ENCODE results near the gene TMEM131.

Gene TMEM131

DNA sequence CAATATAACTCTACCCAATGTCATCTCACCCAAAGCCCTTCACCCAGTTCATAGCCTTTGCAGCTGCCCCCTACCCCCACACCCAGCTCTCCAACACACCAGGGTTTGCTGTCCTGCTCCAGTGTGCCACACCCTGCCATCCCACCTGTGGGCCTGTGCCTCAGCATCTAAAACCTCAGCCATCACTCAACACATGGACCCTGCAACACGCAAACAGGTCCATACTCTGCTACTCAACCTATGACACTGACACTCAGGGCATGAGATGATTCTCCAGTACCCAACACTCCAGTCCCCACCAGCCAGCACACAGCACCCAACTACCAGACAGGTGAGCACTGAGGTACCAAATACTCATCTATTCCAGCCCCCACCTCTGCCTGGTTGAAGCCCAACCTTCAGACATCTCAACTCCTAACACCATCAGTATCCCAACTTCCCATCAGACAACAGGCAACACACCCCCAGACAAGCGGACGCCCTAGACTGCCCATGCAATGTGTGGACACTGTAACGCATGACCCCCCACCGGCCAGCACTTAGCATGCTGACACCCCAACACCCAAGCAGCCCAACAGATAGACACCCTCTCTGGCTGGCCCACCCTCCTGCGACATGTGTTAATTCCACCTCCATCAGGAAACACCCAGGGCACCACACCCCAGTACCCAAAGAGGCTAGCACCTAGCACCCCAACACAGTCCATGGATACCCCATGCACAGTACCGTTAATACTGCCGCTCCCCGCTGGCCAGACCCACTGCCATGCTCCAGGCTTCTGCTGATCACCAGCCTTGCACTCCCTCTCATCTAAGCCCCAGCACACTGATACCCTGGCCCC lies 257.3 kb downstream of the TMEM131 start:
- DNase-seq (ENCODE audit: low read depth in 2 of 2): no peak

DNA sequence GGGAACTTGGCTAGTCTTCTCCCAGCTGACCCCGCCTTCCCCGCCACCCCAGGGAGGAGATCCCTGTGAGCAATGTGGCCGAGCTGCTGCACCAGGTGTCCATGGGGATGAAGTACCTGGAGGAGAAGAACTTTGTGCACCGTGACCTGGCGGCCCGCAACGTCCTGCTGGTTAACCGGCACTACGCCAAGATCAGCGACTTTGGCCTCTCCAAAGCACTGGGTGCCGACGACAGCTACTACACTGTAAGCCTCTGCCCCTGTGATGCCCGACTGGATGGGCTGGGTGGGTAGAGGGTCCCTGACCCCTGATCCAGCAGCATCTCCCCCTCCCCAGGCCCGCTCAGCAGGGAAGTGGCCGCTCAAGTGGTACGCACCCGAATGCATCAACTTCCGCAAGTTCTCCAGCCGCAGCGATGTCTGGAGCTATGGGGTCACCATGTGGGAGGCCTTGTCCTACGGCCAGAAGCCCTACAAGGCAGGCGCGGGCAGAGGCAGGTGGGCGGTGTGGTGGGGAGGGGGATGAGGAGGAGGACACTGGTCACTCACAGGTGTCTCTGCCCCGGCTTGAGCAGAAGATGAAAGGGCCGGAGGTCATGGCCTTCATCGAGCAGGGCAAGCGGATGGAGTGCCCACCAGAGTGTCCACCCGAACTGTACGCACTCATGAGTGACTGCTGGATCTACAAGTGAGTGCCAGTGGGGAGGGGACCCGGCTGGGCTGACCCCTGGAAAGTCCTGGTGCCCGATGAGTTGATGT lies 258.1 kb downstream of the TMEM131 start:
- DNase-seq (ENCODE audit: low read depth in 2 of 2): no peak

DNA sequence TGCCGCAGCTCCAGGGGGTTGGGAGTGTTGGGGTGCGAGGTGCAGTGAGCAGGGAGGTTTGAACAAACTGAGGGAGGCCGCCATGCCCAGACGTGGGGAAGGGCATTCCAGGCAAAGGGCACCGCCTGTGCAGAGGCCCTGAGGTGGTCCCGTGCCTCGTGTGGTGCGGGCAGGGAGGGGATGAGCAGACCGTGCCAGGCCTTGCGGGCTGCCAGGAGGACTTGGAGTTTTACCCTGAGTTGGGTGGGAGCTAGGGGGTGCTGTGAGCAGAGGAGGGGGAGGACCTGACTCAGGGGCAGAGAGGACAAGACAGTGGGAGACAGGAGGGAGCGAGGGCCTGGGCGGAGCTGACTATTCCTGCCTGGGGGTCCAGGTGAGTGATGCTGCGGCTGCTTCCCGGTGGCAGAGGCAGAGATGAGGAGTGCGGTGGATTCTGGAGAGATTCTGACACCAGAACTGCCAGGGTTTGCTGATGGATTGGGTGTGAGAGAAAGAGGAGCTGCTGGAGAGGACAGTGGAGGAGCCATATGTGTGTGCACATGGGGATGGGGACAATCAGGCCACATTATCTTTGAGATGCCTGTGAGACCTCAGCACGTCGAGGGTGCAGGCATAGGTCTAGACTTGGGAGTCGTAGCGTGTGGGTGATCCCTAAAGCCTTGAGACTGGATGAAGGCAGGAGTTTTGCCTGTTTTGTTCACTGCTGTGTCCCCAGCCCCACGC lies 259.0 kb downstream of the TMEM131 start:
- no peak for DNase-seq (ENCODE audit: low read depth in 2 of 2)

- no peak for DNase-seq (ENCODE audit: low read depth in 2 of 2)
These were observed 259.6 kb downstream of the TMEM131 start for GRCh38 chr2:97736185-97736584.

DNA sequence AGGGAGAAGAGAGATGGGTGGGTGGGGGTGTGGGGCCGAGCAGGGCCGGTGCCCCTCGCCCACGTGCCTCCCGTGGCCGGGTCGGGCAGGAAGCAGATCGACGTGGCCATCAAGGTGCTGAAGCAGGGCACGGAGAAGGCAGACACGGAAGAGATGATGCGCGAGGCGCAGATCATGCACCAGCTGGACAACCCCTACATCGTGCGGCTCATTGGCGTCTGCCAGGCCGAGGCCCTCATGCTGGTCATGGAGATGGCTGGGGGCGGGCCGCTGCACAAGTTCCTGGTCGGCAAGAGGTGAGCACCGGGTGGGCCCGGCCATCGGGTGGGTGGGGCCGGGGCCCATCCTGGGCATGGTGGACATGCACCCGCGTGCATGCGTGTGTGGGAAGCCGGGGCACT lies 260.6 kb downstream of the TMEM131 start:
- DNase-seq (ENCODE audit: low read depth in 2 of 2): no peak

DNA sequence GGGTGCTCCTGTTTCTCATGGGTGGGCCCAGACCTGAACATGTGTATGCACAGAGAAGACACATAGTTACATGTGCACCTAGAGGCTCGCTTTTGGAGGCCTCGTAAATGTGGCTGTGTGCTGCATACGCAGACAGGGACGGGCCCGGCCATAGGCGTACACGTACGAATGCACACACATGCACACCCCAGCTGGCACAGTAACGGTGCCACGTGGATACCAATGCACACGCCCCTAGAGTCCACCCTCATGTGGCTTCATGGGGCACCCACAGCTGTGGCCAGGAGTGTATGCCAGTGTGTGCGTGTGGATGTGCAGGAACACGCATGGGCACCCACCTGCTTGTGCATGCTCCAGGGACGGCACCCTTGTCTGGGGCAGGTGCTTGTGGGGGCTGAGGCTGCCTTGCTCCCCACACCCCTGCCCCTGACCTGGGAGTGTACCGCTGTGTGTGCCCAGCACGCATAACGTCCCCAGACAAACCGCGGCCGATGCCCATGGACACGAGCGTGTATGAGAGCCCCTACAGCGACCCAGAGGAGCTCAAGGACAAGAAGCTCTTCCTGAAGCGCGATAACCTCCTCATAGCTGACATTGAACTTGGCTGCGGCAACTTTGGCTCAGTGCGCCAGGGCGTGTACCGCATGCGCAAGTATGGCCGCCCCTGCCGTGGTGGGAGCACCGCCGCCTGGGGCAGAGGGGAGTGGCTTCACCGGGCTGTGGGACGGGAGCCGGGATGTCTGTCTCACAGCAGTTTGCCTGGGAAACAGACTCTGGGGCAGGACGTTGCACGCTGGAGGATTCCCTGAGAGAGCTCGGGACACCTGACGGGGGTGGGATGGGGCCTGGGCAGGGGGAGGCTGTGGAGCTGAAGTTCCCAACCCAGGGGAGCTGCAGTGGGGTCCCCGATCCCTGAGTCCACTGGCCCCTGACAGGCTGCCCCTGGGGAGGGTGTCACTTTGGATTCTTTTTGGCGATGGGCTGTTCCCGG lies 261.4 kb downstream of the TMEM131 start:
- DNase-seq (ENCODE audit: low read depth in 2 of 2): no peak

- no peak for DNase-seq (ENCODE audit: low read depth in 2 of 2)
These were observed 262.3 kb downstream of the TMEM131 start for GRCh38 chr2:97733341-97734035.

DNA sequence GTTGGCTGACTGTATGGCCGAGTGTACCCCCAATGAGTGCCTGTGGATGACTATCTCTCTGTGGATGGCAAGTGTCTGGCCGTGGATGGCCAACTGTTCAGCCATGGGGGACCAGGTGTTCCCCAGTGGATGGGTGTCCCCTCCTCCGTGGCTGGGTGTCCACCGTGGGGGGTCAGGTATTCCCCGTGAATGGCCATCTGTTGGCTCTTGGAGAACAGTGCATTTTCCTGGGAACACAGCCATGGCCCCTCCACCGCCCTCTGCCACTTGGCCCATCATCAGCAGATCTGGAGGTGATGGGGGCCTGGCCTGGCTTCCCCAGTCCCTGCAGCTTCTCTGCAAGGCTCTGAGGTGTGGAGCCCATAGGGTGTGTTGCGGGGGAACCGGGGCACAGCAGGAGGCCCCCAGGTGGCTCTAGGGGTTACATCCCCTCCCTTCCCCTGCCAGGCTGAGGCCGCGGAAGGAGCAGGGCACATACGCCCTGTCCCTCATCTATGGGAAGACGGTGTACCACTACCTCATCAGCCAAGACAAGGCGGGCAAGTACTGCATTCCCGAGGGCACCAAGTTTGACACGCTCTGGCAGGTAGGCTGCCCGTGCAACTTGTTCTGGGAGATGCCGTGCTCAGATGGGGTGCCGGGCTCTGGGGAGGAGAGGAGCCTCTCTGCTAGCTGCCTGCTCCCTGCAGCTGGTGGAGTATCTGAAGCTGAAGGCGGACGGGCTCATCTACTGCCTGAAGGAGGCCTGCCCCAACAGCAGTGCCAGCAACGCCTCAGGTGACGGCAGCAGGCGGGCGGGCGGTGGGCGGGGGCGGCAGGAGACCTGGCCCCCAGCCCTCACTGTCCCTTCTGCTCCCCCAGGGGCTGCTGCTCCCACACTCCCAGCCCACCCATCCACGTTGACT lies 263.1 kb downstream of the TMEM131 start:
- DNase-seq (ENCODE audit: low read depth in 2 of 2): no peak

- no peak for DNase-seq (ENCODE audit: low read depth in 2 of 2)
These were observed 264.3 kb downstream of the TMEM131 start for GRCh38 chr2:97731274-97732020.

DNA sequence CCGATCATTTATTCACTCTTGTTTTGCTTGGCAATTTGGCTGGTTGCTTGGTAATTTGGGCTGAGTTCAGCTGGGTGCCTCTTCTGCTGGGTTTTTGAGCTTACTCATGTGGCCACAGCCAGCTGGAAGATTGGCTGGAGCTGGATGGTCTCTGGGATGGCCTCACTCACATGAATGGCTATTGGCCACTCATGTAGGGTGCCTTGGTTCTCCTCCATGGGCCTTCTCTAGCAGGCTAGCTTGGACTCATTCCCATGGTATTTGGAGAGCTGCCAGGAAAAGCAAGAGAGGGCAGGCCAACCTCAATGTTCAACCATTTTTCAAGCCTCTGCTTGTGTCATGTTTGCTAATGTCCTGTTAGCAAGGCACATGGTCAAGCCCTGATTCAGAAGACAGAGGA lies 265.5 kb downstream of the TMEM131 start:
- DNase-seq (ENCODE audit: low read depth in 2 of 2): no peak

DNA sequence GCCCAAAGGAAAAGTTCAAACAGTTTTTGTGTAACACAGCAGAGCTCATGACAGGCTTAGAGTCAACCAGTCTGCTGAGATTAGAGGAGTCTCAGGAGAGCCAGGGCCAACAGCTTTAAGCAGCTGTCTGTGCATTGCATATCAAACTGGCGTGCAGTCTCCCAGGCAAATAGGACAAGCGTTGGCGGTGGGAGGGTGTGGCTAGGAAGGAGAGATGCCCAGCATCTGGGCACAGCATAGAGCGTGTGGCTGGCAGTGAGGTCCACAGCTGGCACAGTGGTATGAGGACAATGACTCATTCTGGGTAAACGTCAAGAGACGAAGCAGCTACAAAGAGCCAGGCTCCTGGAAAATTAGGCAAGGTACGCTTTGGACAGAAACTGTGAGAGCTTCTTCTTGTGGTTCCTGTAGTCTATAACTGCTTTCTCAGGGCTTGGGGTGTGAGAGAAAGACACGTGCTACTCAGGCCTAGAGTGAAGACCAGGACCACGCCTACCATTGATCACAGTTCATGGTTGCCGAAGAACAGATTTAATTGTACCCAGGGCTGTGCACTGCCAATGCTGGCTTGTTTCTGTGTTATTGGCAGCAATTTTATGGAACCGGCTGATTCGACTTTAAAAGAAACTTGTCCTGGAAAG lies 267.5 kb downstream of the TMEM131 start:
- DNase-seq (ENCODE audit: low read depth in 2 of 2): no peak

- no peak for DNase-seq (ENCODE audit: low read depth in 2 of 2)
These were observed 268.5 kb downstream of the TMEM131 start for GRCh38 chr2:97727296-97727695.

GRCh38 chr2:97726261-97727064 lies 269.3 kb downstream of the TMEM131 start:
- DNase-seq (ENCODE audit: low read depth in 2 of 2): no peak

DNA sequence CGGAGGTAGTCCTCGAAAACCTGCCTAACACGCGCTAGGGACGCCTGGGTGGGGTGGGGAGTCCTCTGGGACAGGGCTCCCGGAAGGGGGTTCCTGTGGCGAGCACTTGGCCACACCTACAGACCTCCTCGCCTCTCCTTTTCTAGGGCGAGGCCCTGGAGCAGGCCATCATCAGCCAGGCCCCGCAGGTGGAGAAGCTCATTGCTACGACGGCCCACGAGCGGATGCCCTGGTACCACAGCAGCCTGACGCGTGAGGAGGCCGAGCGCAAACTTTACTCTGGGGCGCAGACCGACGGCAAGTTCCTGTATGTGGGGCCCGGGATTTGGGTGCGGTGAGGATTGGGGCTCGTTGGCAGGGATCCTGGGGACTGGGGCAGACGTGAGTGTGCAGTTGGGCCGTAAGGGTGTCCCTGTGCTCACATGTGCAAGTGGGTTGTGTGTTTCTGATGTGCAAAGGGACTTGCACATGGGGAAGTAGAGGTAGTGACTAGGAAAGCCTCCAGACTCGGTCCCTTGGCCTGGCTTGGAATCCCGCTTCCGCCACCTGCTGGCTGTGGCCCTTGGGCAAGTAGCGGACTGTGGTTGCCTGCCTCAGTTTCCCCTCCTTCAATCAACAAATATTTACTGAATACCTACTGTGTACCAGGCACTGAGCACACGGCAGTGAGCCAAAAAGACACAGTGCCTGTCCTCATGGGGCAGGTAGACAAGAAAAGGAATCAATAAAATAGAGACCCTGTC lies 270.6 kb downstream of the TMEM131 start:
- DNase-seq (ENCODE audit: low read depth in 2 of 2): no peak

DNA sequence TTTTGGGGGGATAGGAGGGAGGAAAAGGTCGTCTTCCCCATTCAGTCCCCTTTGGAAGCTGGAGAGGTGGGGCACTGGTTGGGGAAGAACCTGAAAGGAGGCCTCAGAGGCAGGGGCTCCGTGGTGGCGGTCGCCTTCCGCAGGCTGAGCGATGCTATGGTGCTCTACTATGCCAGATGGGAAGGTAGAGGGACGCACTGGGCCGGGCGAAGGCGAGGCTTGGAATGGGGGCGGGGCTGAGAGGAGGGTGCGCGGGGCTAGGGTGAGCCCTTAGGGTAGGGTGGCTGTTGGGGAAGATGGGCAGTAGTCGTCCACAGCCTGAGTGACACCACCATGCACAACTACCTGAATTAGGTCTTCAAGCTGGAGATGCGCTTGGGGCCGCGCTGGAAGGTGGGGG lies 271.2 kb downstream of the TMEM131 start:
- DNase-seq (ENCODE audit: low read depth in 2 of 2): no peak

DNA sequence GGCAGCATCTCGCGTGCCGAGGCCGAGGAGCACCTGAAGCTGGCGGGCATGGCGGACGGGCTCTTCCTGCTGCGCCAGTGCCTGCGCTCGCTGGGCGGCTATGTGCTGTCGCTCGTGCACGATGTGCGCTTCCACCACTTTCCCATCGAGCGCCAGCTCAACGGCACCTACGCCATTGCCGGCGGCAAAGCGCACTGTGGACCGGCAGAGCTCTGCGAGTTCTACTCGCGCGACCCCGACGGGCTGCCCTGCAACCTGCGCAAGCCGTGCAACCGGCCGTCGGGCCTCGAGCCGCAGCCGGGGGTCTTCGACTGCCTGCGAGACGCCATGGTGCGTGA lies 271.7 kb downstream of the TMEM131 start:
- DNase-seq (ENCODE audit: low read depth in 2 of 2): no peak
